ENCODE measurements around the gene FMO5.

FMO5 gene

DNA sequence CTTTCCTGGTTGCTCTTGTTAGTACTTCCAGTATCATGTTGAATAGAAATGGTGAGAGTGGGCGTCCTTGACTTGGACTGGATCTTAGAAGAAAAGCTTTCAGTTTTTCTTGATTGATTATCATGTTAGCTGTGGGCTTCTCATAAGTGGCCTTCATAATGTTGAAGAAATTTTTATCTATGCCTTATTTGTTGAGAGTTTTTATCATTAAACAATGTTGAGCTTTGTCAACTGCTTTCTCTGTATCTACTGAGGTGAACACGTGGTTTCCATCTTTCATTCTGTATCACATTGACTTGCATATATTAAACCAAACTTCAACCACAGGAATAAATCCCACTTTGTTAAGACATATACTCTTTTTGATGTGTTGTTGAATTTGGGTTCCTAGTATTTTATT is 82.3 kb downstream of the FMO5 start:
- DNase-seq (ENCODE audit: low read depth in 2 of 2), result no peak
